Liver (tissue), 9 donors: ENCODE data around the gene MIPEP. TPM values are rescaled to one million over a fixed set of nuclear protein-coding genes. Genes with fewer than 3 reads are reported as not detected.

Experiments
- DNase-seq: peaks from one replicate; pipeline ENCODE4 v3.0.0-alpha.2; 2017; ENCODE audit warnings: low spot score
- H3K27ac ChIP-seq, 2 donors: one replicate each; pipeline ENCODE4 v1.7.0; 2013; ENCODE audit warnings: inconsistent platforms in 2 of 2, low read length in 2 of 2, control low read depth in 1 of 2, low read depth in 1 of 2, mild to moderate bottlenecking in 1 of 2
- H3K27me3 ChIP-seq, 4 donors: one replicate each; pipeline versions ENCODE4 v1.6.1 to v1.7.0; 2013; ENCODE audit warnings: low read length in 3 of 4, inconsistent platforms in 1 of 4, mild to moderate bottlenecking in 1 of 4, moderate library complexity in 1 of 4; ENCODE audit not compliant: control insufficient read depth in 4 of 4, insufficient read depth in 4 of 4
- H3K36me3 ChIP-seq, 4 donors: one replicate each; pipeline versions ENCODE4 v1.6.1 to v1.7.0; 2013; ENCODE audit warnings: low read length in 3 of 4, mild to moderate bottlenecking in 3 of 4, low read depth in 1 of 4, moderate library complexity in 1 of 4; ENCODE audit not compliant: control insufficient read depth in 4 of 4, insufficient read depth in 3 of 4
- H3K4me1 ChIP-seq, 4 donors: one replicate each; pipeline versions ENCODE4 v1.6.1 to v1.7.0; 2013; ENCODE audit warnings: low read length in 3 of 4, mild to moderate bottlenecking in 3 of 4, moderate library complexity in 1 of 4; ENCODE audit not compliant: control insufficient read depth in 4 of 4, insufficient read depth in 4 of 4
- H3K4me3 ChIP-seq, 3 donors: one replicate each; pipeline versions ENCODE4 v1.6.1 to v1.7.0; 2013; ENCODE audit warnings: low read length in 3 of 3, control low read depth in 1 of 3, low read depth in 1 of 3, mild to moderate bottlenecking in 1 of 3
- H3K9ac ChIP-seq, 2 donors: one replicate each; pipeline ENCODE4 v1.7.0; 2013; ENCODE audit warnings: low read length in 2 of 2, mild to moderate bottlenecking in 2 of 2, moderate library complexity in 2 of 2, control low read depth in 1 of 2, low read depth in 1 of 2
- H3K9me3 ChIP-seq, 4 donors: one replicate each; pipeline versions ENCODE4 v1.6.1 to v1.7.0; 2013; ENCODE audit warnings: low read length in 3 of 4; ENCODE audit not compliant: control insufficient read depth in 4 of 4
- EGR1 ChIP-seq, 2 donors: IDR thresholded peaks; 2 replicates each; pipeline ENCODE4 v1.6.1; 2016 to 2018; ENCODE audit warnings: antibody characterized with exemption in 2 of 2, low read depth in 2 of 2
- FOXA1 ChIP-seq: IDR thresholded peaks from 2 replicates; pipeline ENCODE4 v1.6.1; 2016; ENCODE audit warnings: antibody characterized with exemption
- FOXA2 ChIP-seq: IDR thresholded peaks from 2 replicates; pipeline ENCODE4 v1.6.1; 2016; ENCODE audit warnings: antibody characterized with exemption
- GABPA ChIP-seq, 2 donors: IDR thresholded peaks in 1 of 2; conservative IDR thresholded peaks in 1 of 2; 2 replicates each; pipeline ENCODE4 v1.6.1; 2016; ENCODE audit warnings: antibody characterized with exemption in 2 of 2, mild to moderate bottlenecking in 1 of 2, moderate library complexity in 1 of 2
- HNF4A ChIP-seq, 2 donors: conservative IDR thresholded peaks; 2 replicates each; pipeline ENCODE4 v1.6.1; 2016; ENCODE audit warnings: antibody characterized with exemption in 2 of 2, mild to moderate bottlenecking in 2 of 2
- HNF4G ChIP-seq: IDR thresholded peaks from 2 replicates; pipeline ENCODE4 v1.6.1; 2016; ENCODE audit warnings: antibody characterized with exemption
- JUND ChIP-seq, 2 donors: IDR thresholded peaks; 2 replicates each; pipeline ENCODE4 v1.6.1; 2016; ENCODE audit warnings: antibody characterized with exemption in 2 of 2
- NR2F2 ChIP-seq: IDR thresholded peaks from 2 replicates; pipeline ENCODE4 v1.6.1; 2016; ENCODE audit warnings: antibody characterized with exemption
- RAD21 ChIP-seq, 2 donors: IDR thresholded peaks; 2 replicates each; pipeline ENCODE4 v1.6.1; 2016; ENCODE audit warnings: antibody characterized with exemption in 2 of 2, mild to moderate bottlenecking in 2 of 2
- RXRA ChIP-seq, 2 donors: IDR thresholded peaks; 2 replicates each; pipeline ENCODE4 v1.6.1; 2017 to 2018; ENCODE audit warnings: antibody characterized with exemption in 2 of 2, mild to moderate bottlenecking in 1 of 2
- SP1 ChIP-seq: IDR thresholded peaks from 2 replicates; pipeline ENCODE4 v1.6.1; 2018; ENCODE audit warnings: antibody characterized with exemption, mild to moderate bottlenecking
- TAF1 ChIP-seq: conservative IDR thresholded peaks from 2 replicates; pipeline ENCODE4 v1.6.1; 2016; ENCODE audit warnings: antibody characterized with exemption, mild to moderate bottlenecking
- YY1 ChIP-seq: IDR thresholded peaks from 2 replicates; pipeline ENCODE4 v1.6.1; 2016; ENCODE audit warnings: antibody characterized with exemption, mild to moderate bottlenecking
- WGBS: extraction: QIAGEN DNeasy Blood & Tissue Kit; methylation state at CpG from one replicate; pipeline ENCODE4 v1.1.7; 2013; 5-methylcytosine and 5-hydroxymethylcytosine counted together
- polyA plus RNA-seq, 2 donors: library from polyadenylated mRNA; stranded (reverse) in 1 of 2; unstranded in 1 of 2; fragments of 200-250 nt in 1 of 2; fragments of >200 nt in 1 of 2; fragmentation: Nextera tagmentation in 1 of 2; extraction: Ambion mirVana in 1 of 2; gene quantifications; one replicate each; pipeline versions ENCODE4 v1.2.1 to v1.2.3, GENCODE V29; 2013 to 2015
- total RNA-seq, 2 donors: library from RNA; depleted of rRNA; stranded (reverse); fragments of >200 nt; gene quantifications; one replicate each; pipeline ENCODE4 v1.2.3, GENCODE V29; 2014
- TF ChIP-seq, protein P1 (sequence below): fragments of 150-350 bp; IDR thresholded peaks from 2 replicates; pipeline ENCODE4 v1.5.1; 2017; ENCODE audit warnings: improper control_type of control experiment, low read depth, low read length; ENCODE audit not compliant: missing input control
- TF ChIP-seq, protein P2 (sequence below): IDR thresholded peaks from 2 replicates; pipeline ENCODE4 v1.6.1; 2016; ENCODE audit warnings: antibody characterized with exemption
- TF ChIP-seq, protein P3 (sequence below): IDR thresholded peaks from 2 replicates; pipeline ENCODE4 v1.6.1; 2016; ENCODE audit warnings: antibody characterized with exemption
- TF ChIP-seq, protein P4 (sequence below): IDR thresholded peaks from 2 replicates; pipeline ENCODE4 v1.6.1; 2016; ENCODE audit warnings: antibody characterized with exemption, mild to moderate bottlenecking
- TF ChIP-seq, protein P5 (sequence below): IDR thresholded peaks from 2 replicates; pipeline ENCODE4 v1.6.1; 2016; ENCODE audit warnings: antibody characterized with exemption
- donor health status: healthy.
- donor health status: healthy.
- donor health status: healthy.
- donor health status: healthy.
- donor health status: healthy.

MIPEP gene
- total and polyA plus RNA-seq, 4 donors = 7.4 to 11.7 (median 10.2) TPM

DNA sequence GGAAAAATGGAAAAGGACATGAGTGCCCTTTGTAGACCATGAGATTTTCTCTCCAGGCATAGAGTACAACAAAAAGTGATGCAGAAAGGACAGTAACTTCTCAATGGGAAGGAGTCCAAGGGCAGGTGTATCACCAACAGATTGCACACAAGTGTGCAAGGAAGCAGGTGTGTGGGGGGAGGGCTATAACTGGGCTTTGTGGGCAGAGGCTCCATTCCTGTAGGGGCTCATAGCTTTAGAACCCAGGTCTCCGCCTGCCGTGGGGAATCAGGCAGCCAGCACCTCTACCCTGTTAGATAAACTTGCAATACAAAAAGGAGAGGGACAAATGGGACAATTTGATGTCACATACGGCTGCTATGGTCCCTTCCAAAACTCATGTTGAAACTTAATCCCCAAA, 119.8 kb downstream of the MIPEP start:
- Histone ChIP-seq H3K36me3 (no peaks in the 10 kb centered on the region), H3K4me3 (no peak overlapping the region), H3K9ac (no peak overlapping the region), H3K27me3 (no peaks in the 10 kb centered on the region), H3K27ac (no peak overlapping the region), H3K9me3 (no peaks in the 10 kb centered on the region), H3K4me1 (no peaks in the 10 kb centered on the region)
- DNase-seq = no peak
- no peak for TF ChIP-seq RAD21 (IDR thresholded peaks at IDR 0.05)
- no peak for TF ChIP-seq HNF4A (conservative IDR thresholded peaks at IDR 0.05)
- TF ChIP-seq SP1 = no peak
- no peak for TF ChIP-seq EGR1 (IDR thresholded peaks at IDR 0.05; ENCODE audit: low read depth in 2 of 2)
- 97% methylated on average over 3 of the region's 3 CpGs for WGBS

DNA sequence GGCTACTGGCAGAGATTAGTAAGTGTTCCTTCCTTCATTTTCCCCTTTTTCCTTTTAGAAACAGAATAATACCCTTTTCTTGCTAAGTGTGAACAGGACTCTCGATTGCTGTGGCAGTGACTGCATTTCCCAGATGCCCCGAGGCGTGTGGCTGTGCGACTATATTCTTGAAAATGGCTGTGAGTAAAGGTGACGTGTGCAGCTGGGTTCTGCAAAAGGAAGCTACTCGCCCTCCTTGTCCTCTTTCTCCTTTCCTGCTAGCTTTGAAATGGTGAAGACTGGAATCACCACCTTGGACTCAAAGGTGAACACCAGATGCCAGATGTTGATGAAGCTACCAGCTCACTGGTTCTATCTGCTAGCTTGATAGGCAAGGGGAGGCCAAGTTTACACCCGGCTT, 121.4 kb downstream of the MIPEP start:
- H3K27ac ChIP-seq = no peak overlapping the region
- H3K36me3 ChIP-seq = no peaks in the 10 kb centered on the region
- H3K27me3 ChIP-seq = no peaks in the 10 kb centered on the region
- no peak overlapping the region for H3K9ac ChIP-seq
- no peaks in the 10 kb centered on the region for H3K9me3 ChIP-seq
- H3K4me1 ChIP-seq = no peaks in the 10 kb centered on the region
- no peak overlapping the region for H3K4me3 ChIP-seq
- TF ChIP-seq EGR1 (IDR thresholded peaks at IDR 0.05; ENCODE audit: low read depth in 2 of 2) (no peak), TAF1 (no peak), SP1 (no peak), HNF4G (no peak), JUND (IDR thresholded peaks at IDR 0.05) (no peak), HNF4A (conservative IDR thresholded peaks at IDR 0.05) (no peak), YY1 (no peak), FOXA2 (no peak), RXRA (IDR thresholded peaks at IDR 0.05) (no peak), GABPA (IDR thresholded peaks at IDR 0.05 in 1 of 2, conservative IDR thresholded peaks at IDR 0.05 in 1 of 2) (no peak), NR2F2 (no peak), FOXA1 (no peak), RAD21 (IDR thresholded peaks at IDR 0.05) (no peak)
- TF ChIP-seq, protein P1, sequence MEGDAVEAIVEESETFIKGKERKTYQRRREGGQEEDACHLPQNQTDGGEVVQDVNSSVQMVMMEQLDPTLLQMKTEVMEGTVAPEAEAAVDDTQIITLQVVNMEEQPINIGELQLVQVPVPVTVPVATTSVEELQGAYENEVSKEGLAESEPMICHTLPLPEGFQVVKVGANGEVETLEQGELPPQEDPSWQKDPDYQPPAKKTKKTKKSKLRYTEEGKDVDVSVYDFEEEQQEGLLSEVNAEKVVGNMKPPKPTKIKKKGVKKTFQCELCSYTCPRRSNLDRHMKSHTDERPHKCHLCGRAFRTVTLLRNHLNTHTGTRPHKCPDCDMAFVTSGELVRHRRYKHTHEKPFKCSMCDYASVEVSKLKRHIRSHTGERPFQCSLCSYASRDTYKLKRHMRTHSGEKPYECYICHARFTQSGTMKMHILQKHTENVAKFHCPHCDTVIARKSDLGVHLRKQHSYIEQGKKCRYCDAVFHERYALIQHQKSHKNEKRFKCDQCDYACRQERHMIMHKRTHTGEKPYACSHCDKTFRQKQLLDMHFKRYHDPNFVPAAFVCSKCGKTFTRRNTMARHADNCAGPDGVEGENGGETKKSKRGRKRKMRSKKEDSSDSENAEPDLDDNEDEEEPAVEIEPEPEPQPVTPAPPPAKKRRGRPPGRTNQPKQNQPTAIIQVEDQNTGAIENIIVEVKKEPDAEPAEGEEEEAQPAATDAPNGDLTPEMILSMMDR = no peak
- TF ChIP-seq, protein P2, sequence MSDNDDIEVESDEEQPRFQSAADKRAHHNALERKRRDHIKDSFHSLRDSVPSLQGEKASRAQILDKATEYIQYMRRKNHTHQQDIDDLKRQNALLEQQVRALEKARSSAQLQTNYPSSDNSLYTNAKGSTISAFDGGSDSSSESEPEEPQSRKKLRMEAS = no peak
- TF ChIP-seq, protein P3, sequence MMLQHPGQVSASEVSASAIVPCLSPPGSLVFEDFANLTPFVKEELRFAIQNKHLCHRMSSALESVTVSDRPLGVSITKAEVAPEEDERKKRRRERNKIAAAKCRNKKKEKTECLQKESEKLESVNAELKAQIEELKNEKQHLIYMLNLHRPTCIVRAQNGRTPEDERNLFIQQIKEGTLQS = no peak
- TF ChIP-seq, protein P4, sequence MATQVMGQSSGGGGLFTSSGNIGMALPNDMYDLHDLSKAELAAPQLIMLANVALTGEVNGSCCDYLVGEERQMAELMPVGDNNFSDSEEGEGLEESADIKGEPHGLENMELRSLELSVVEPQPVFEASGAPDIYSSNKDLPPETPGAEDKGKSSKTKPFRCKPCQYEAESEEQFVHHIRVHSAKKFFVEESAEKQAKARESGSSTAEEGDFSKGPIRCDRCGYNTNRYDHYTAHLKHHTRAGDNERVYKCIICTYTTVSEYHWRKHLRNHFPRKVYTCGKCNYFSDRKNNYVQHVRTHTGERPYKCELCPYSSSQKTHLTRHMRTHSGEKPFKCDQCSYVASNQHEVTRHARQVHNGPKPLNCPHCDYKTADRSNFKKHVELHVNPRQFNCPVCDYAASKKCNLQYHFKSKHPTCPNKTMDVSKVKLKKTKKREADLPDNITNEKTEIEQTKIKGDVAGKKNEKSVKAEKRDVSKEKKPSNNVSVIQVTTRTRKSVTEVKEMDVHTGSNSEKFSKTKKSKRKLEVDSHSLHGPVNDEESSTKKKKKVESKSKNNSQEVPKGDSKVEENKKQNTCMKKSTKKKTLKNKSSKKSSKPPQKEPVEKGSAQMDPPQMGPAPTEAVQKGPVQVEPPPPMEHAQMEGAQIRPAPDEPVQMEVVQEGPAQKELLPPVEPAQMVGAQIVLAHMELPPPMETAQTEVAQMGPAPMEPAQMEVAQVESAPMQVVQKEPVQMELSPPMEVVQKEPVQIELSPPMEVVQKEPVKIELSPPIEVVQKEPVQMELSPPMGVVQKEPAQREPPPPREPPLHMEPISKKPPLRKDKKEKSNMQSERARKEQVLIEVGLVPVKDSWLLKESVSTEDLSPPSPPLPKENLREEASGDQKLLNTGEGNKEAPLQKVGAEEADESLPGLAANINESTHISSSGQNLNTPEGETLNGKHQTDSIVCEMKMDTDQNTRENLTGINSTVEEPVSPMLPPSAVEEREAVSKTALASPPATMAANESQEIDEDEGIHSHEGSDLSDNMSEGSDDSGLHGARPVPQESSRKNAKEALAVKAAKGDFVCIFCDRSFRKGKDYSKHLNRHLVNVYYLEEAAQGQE = no peak
- TF ChIP-seq, protein P5, sequence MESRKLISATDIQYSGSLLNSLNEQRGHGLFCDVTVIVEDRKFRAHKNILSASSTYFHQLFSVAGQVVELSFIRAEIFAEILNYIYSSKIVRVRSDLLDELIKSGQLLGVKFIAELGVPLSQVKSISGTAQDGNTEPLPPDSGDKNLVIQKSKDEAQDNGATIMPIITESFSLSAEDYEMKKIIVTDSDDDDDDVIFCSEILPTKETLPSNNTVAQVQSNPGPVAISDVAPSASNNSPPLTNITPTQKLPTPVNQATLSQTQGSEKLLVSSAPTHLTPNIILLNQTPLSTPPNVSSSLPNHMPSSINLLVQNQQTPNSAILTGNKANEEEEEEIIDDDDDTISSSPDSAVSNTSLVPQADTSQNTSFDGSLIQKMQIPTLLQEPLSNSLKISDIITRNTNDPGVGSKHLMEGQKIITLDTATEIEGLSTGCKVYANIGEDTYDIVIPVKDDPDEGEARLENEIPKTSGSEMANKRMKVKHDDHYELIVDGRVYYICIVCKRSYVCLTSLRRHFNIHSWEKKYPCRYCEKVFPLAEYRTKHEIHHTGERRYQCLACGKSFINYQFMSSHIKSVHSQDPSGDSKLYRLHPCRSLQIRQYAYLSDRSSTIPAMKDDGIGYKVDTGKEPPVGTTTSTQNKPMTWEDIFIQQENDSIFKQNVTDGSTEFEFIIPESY = no peak
- 96% methylated on average over 7 of the region's 7 CpGs for WGBS
- DNase-seq = no peak
